Fibroblast of skin of right biceps (primary cell): ENCODE results near the gene GBP2.

Experiments
- DNase-seq: peaks from one replicate; pipeline ENCODE4 v3.0.0-alpha.2; 2013

Gene GBP2

GRCh38 chr1:89060091-89060490 lies 65.8 kb downstream of the GBP2 start:
- no peak for DNase-seq
